ENCODE measurements around the gene ZSCAN18. TPM values are rescaled to one million over a fixed set of nuclear protein-coding genes. Genes with fewer than 3 reads are reported as not detected.

The ZSCAN18 gene
- total and polyA plus RNA-seq, 2 of the 13 experiments (the other 11 are each of a cell fraction or from before 2014, with no cell fraction given), result not detected

GRCh38 chr19:58038688-58039204 is 59.3 kb downstream of the ZSCAN18 start (continued):
- 0 out of 2 replicates have a peak, but pooled peaks have one; percentile 44 for TF ChIP-seq ZNF256 (CRISPR knock-in tag; conservative IDR thresholded peaks at IDR 0.05)
- no peak for TF ChIP-seq ZFYVE20 (CRISPR knock-in tag; IDR thresholded peaks at IDR 0.05; ENCODE audit: borderline replicate concordance, low read depth)
- peak; percentile 52 for TF ChIP-seq ZNF574 (CRISPR knock-in tag; IDR thresholded peaks at IDR 0.05)
- TF ChIP-seq ZKSCAN8 (CRISPR knock-in tag; IDR thresholded peaks at IDR 0.05; ENCODE audit: borderline replicate concordance), result no peak
- TF ChIP-seq ZNF703 (CRISPR knock-in tag; IDR thresholded peaks at IDR 0.05; ENCODE audit: borderline replicate concordance), result no peak
- peak; percentile 69 for TF ChIP-seq UBTF (CRISPR knock-in tag; IDR thresholded peaks at IDR 0.05)
- no peak for TF ChIP-seq ZNF407 (CRISPR knock-in tag; IDR thresholded peaks at IDR 0.05; ENCODE audit: not compliant biosample characterization)
- peak; percentile 91 for TF ChIP-seq CEBPG (CRISPR knock-in tag; IDR thresholded peaks at IDR 0.05)
- no peak for TF ChIP-seq ZBTB10 (CRISPR knock-in tag; IDR thresholded peaks at IDR 0.05; ENCODE audit: borderline replicate concordance)
- peak; percentile 27; the same call in 1 of the 2 replicates for TF ChIP-seq MIER3 (CRISPR knock-in tag; IDR thresholded peaks at IDR 0.05; ENCODE audit: borderline replicate concordance)
